Psoas muscle (tissue), 8 donors: ENCODE measurements around the gene VENTX. TPM values are rescaled to one million over a fixed set of nuclear protein-coding genes. Genes with fewer than 3 reads are reported as not detected.

Experiments
- ATAC-seq, 4 donors: fragments of 200-7000 bp; cut with Tn5 transposase; one replicate each; pipeline ENCODE4 v1.9.1; 2020; ENCODE audit warnings: moderate library complexity in 3 of 4, mild to moderate bottlenecking in 2 of 4
- DNase-seq, 2 donors: peaks; one replicate each; pipeline ENCODE4 v3.0.0-alpha.2; 2020
- H3K27ac ChIP-seq: fragments of 200-600 bp; one replicate; pipeline ENCODE4 v1.8.0; 2022
- H3K27me3 ChIP-seq, 3 donors: fragments of 200-600 bp in 1 of 3; one replicate each; pipeline versions ENCODE4 v1.6.1 to v1.8.0; 2013 to 2022; ENCODE audit warnings: low read length in 2 of 3, mild to moderate bottlenecking in 2 of 3, moderate library complexity in 1 of 3; ENCODE audit not compliant: insufficient read depth in 3 of 3
- H3K36me3 ChIP-seq, 2 donors: fragments of 200-600 bp in 1 of 2; one replicate each; pipeline versions ENCODE4 v1.6.1 to v1.8.0; 2013 to 2022; ENCODE audit warnings: low read depth in 1 of 2, mild to moderate bottlenecking in 1 of 2, moderate library complexity in 1 of 2; ENCODE audit not compliant: insufficient read depth in 1 of 2
- H3K4me1 ChIP-seq: fragments of 200-600 bp; one replicate; pipeline ENCODE4 v1.8.0; 2022
- H3K4me3 ChIP-seq: fragments of 200-600 bp; one replicate; pipeline ENCODE4 v1.8.0; 2022; ENCODE audit warnings: mild to moderate bottlenecking
- H3K9me3 ChIP-seq: fragments of 200-600 bp; one replicate; pipeline ENCODE4 v1.8.0; 2022
- CTCF ChIP-seq: fragments of 200-600 bp; IDR thresholded peaks from one replicate; pipeline ENCODE4 v1.8.0; 2022; ENCODE audit warnings: antibody characterized with exemption
- WGBS, 3 donors: extraction: QIAGEN DNeasy Blood & Tissue Kit; methylation state at CpG; one replicate each; pipeline versions ENCODE4 v1.1.6 to v1.1.7; 2013; 5-methylcytosine and 5-hydroxymethylcytosine counted together
- intact Hi-C, 2 donors: fragments of 100-400 bp; cut with DNase I; formaldehyde crosslinking; loops; one replicate each; pipeline versions ENCODE4 v1.11.0 to v1.14.2; 2022
- polyA plus RNA-seq, 3 donors: library from polyadenylated mRNA; stranded (reverse); fragments of 200-250 nt; gene quantifications; one replicate each; pipeline ENCODE4 v1.2.3, GENCODE V29; 2013
- total RNA-seq, 4 donors: library from RNA; stranded (reverse); fragmentation: NEBNext Ultra II Directional in 2 of 4; extraction: Animal tissue kit (Norgen Biotek cat#: 25700) in 2 of 4; gene quantifications; one replicate each; pipeline versions ENCODE4 v1.2.1 to v1.2.4, GENCODE V29; 2021 to 2023
- donor health status: healthy with polysubstance abuse.
- donor health status: DM: no; HTN: no; CAD: no; lungs with moderate emphysema.
- donor health status: Bipolar disorder and iron deficiency.
- donor health status: healthy.
- donor health status: DM: yes; HTN: yes; CAD: no.
- donor health status: DM: no; HTN: no; CAD: no.
- donor health status: DM: no; HTN: no; CAD: no.
- donor health status: DM: yes; HTN: yes; CAD: no.

VENTX gene
- total and polyA plus RNA-seq, 7 donors = 0.03 to 0.34 (median 0.24) TPM

- peak within 1 kb of the TSS; percentile 15 for H3K4me3 ChIP-seq
- intact Hi-C loops = no loop called here
- no peak within 1 kb of the TSS for H3K27ac ChIP-seq
- no peak for TF ChIP-seq CTCF
- no peaks in the 10 kb centered on the region for H3K4me1 ChIP-seq
- H3K36me3 ChIP-seq = peaks cover 4 to 32% of the 10 kb centered on the region in 2 donors
- DNase-seq = peak in 1 of 2 donors; percentile 62
- H3K27me3 ChIP-seq = peaks cover 0 to 29% (median 7%) of the 10 kb centered on the region in 3 donors
- ATAC-seq = peak; percentile 22 to 38 (median 28)
- no peaks in the 10 kb centered on the region for H3K9me3 ChIP-seq
- whole genome bisulfite sequencing, 3 donors = 4 to 6% (median 5%) methylated on average over 45 to 63 of the region's 63 CpGs
Measured at GRCh38 chr10:133276435-133277201, 39.0 kb downstream of the VENTX start, which contains the start of gene ADAM8. Gene ADAM8, minus strand, starts transcription at chr10:133276868. Its CDS starts 51 bp downstream, at chr10:133276817.

GRCh38 chr10:133277277-133277992, 39.8 kb downstream of the VENTX start:
- no peak overlapping the region for H3K27ac ChIP-seq
- 52 to 61% (median 55%) methylated on average over 25 of the region's 25 CpGs for WGBS, 3 donors
- peaks cover 4 to 41% of the 10 kb centered on the region in 2 donors for H3K36me3 ChIP-seq
- TF ChIP-seq CTCF = no peak
- intact Hi-C loops = no loop called here
- ATAC-seq = peak in 2 of 4 donors; percentile 21 to 35
- H3K9me3 ChIP-seq = no peaks in the 10 kb centered on the region
- H3K27me3 ChIP-seq = peaks cover 0 to 29% (median 7%) of the 10 kb centered on the region in 3 donors
- H3K4me3 ChIP-seq = no peak overlapping the region
- no peaks in the 10 kb centered on the region for H3K4me1 ChIP-seq
- no peak for DNase-seq

- intact Hi-C loops = no loop called here
- no peaks in the 10 kb centered on the region for H3K4me1 ChIP-seq
- TF ChIP-seq CTCF = no peak
- H3K9me3 ChIP-seq = no peaks in the 10 kb centered on the region
- no peak overlapping the region for H3K27ac ChIP-seq
- H3K27me3 ChIP-seq = peaks cover 0 to 29% (median 7%) of the 10 kb centered on the region in 3 donors
- H3K36me3 ChIP-seq = peaks cover 4 to 47% of the 10 kb centered on the region in 2 donors
- no peak overlapping the region for H3K4me3 ChIP-seq
- WGBS, 3 donors = 75 to 85% (median 84%) methylated on average over 12 of the region's 12 CpGs
- ATAC-seq = peak in 1 of 4 donors; percentile 5
- DNase-seq = peak in 1 of 2 donors; percentile 54
Measured at GRCh38 chr10:133277993-133278576, 40.4 kb downstream of the VENTX start.

GRCh38 chr10:133278577-133279265, 41.1 kb downstream of the VENTX start:
- Histone ChIP-seq H3K27me3 (peaks cover 0 to 29% (median 7%) of the 10 kb centered on the region in 3 donors), H3K9me3 (no peaks in the 10 kb centered on the region), H3K4me3 (no peak overlapping the region), H3K4me1 (no peaks in the 10 kb centered on the region), H3K36me3 (peaks cover 4 to 53% of the 10 kb centered on the region in 2 donors), H3K27ac (no peak overlapping the region)
- 76 to 81% (median 80%) methylated on average over 19 of the region's 19 CpGs for WGBS, 3 donors
- DNase-seq (peak in 1 of 2 donors; percentile 74), ATAC-seq (peak in 3 of 4 donors; percentile 13 to 18 (median 13))
- TF ChIP-seq CTCF = no peak
- intact Hi-C loops = no loop called here
